ENCODE results near the gene MREG. TPM values are rescaled to one million over a fixed set of nuclear protein-coding genes. Genes with fewer than 3 reads are reported as not detected.

MREG gene
- total RNA-seq, 1 experiment from 2014 or later: 16.9 TPM

- intact Hi-C loops (cut with micrococcal nuclease): loop anchor here (10.0 kb wide), 1 partner anchor 625 kb away; no protein-coding TSS in a partner anchor
- Histone ChIP-seq H3K4me3 (replicated peaks in 1 of 2; ENCODE audit: low read depth in 1 of 2, low read length in 2 of 2) (no peak overlapping the region), H3K27me3 (ENCODE audit: insufficient read depth, low read length) (no peaks in the 10 kb centered on the region), H3K4me1 (ENCODE audit: control insufficient read depth in 1 of 2, insufficient read depth in 2 of 2, low read length in 2 of 2) (no peaks in the 10 kb centered on the region), H4K20me1 (ENCODE audit: insufficient read depth) (no peaks in the 10 kb centered on the region), H3K9me2 (ENCODE audit: insufficient read depth) (no peaks in the 10 kb centered on the region), H3K9me3 (ENCODE audit: control insufficient read depth in 1 of 2, insufficient read depth in 1 of 2, low read depth in 1 of 2, low read length in 2 of 2) (no peaks in the 10 kb centered on the region), H3K79me2 (ENCODE audit: insufficient read depth, low read length) (no peaks in the 10 kb centered on the region), H2AFZ (ENCODE audit: low read depth, low read length, poor library complexity, severe bottlenecking) (no peak overlapping the region), H3K4me2 (ENCODE audit: low read length) (no peak overlapping the region), H3K9ac (ENCODE audit: low read length) (no peak overlapping the region), H3K27ac (ENCODE audit: low read depth, low read length) (no peak overlapping the region), H3K36me3 (ENCODE audit: control insufficient read depth in 1 of 2, insufficient read depth in 2 of 2, low read length in 2 of 2) (peaks cover 0 to 2% of the 10 kb centered on the region in 2 experiments; a peak in 1 of 4 replicates)
- ATAC-seq: no peak
- ChIA-PET POLR2A (no interaction called here), CTCF (no interaction called here), RAD21 (ENCODE audit: low non-redundant PET in 1 of 2, low total read pairs in 2 of 2, uncharacterized antibody in 2 of 2, unreplicated experiment in 2 of 2) (no interaction called here)
- no peak for TF ChIP-seq MAX (IDR thresholded peaks at IDR 0.05)
- TF ChIP-seq ELF1 (IDR thresholded peaks at IDR 0.05; ENCODE audit: borderline replicate concordance, low read depth): no peak
- TF ChIP-seq CEBPB (IDR thresholded peaks at IDR 0.05; ENCODE audit: low read depth): no peak
- TF ChIP-seq YY1 (IDR thresholded peaks at IDR 0.05; ENCODE audit: extremely low read depth, insufficient replicate concordance, low read depth, low read length): no peak
- no peak for TF ChIP-seq POLR2AphosphoS5 (IDR thresholded peaks at IDR 0.05; ENCODE audit: low read depth, low read length)
- no peak for TF ChIP-seq ZNF274 (IDR thresholded peaks at IDR 0.05; ENCODE audit: low read depth, low read length)
- BruUV-seq (replicated peaks): no TSS peak
- DNase-seq (ENCODE audit: low read depth, low spot score): no peak
These were observed 26.6 kb upstream of the MREG start for GRCh38 chr2:216039918-216040317.

- no peak overlapping the region for H3K9ac ChIP-seq (ENCODE audit: low read length)
- H3K4me2 ChIP-seq (ENCODE audit: low read length): no peak overlapping the region
- H3K9me2 ChIP-seq (ENCODE audit: insufficient read depth): no peaks in the 10 kb centered on the region
- H3K4me1 ChIP-seq (ENCODE audit: control insufficient read depth in 1 of 2, insufficient read depth in 2 of 2, low read length in 2 of 2): no peaks in the 10 kb centered on the region
- no peak overlapping the region for H3K4me3 ChIP-seq (replicated peaks in 1 of 2; ENCODE audit: low read depth in 1 of 2, low read length in 2 of 2)
- BruUV-seq (replicated peaks): no TSS peak
- DNase-seq (ENCODE audit: low read depth, low spot score): peak; percentile 54
- intact Hi-C loops (cut with micrococcal nuclease): loop anchor here (10.0 kb wide), 1 partner anchor 631 kb away; no protein-coding TSS in a partner anchor
- ChIA-PET POLR2A (no interaction called here), CTCF (interaction anchor here (0.6 to 2.4 kb wide), 9 partner anchors 8 to 632 kb away, joined by 3 to 10 read pairs (median 4); no protein-coding TSS in a partner anchor), RAD21 (ENCODE audit: low non-redundant PET in 1 of 2, low total read pairs in 2 of 2, uncharacterized antibody in 2 of 2, unreplicated experiment in 2 of 2) (no interaction called here)
- no peaks in the 10 kb centered on the region for H3K27me3 ChIP-seq (ENCODE audit: insufficient read depth, low read length)
- no peaks in the 10 kb centered on the region for H4K20me1 ChIP-seq (ENCODE audit: insufficient read depth)
- H3K79me2 ChIP-seq (ENCODE audit: insufficient read depth, low read length): no peaks in the 10 kb centered on the region
- no peaks in the 10 kb centered on the region for H3K36me3 ChIP-seq (ENCODE audit: control insufficient read depth in 1 of 2, insufficient read depth in 2 of 2, low read length in 2 of 2)
- H3K27ac ChIP-seq (ENCODE audit: low read depth, low read length): no peak overlapping the region
- peak; percentile 92 for ATAC-seq
- peak; percentile 47 to 94 (median 91); a peak in 5 of 6 replicates for TF ChIP-seq CTCF (IDR thresholded peaks at IDR 0.05 in 2 of 3, conservative IDR thresholded peaks at IDR 0.05 in 1 of 3; ENCODE audit: borderline replicate concordance in 1 of 3, insufficient read depth in 1 of 3, low read depth in 2 of 3, low read length in 2 of 3)
- no peak for TF ChIP-seq JUND (IDR thresholded peaks at IDR 0.05)
- TF ChIP-seq RAD21 (IDR thresholded peaks at IDR 0.05; ENCODE audit: low read depth): peak; percentile 57
- H3K9me3 ChIP-seq (ENCODE audit: control insufficient read depth in 1 of 2, insufficient read depth in 1 of 2, low read depth in 1 of 2, low read length in 2 of 2): no peaks in the 10 kb centered on the region
- no peak overlapping the region for H2AFZ ChIP-seq (ENCODE audit: low read depth, low read length, poor library complexity, severe bottlenecking)
These were observed 20.7 kb upstream of the MREG start for GRCh38 chr2:216034065-216034464.

Data from HCT116 (cell line).